GM19238 (cell line): ENCODE measurements around the gene PBX1.
"Not testable (repeated sequence)": the region's sequence is repeated elsewhere in the genome, so short reads cannot be mapped to it uniquely, and the experiment has no call there.

ENCODE experiments used
- DNase-seq: peaks from one replicate; pipeline ENCODE4 v3.0.0; 2011; ENCODE audit warnings: low spot score; ENCODE audit not compliant: insufficient read length

The PBX1 gene

GRCh38 chr1:164558461-164559341, at the start of gene PBX1:
PBX1 (plus strand) TSS chr1:164559184.
- DNase-seq = peak; percentile 70

- no peak for DNase-seq
Measured at GRCh38 chr1:164510435-164510834, 48.5 kb upstream of the PBX1 start.

GRCh38 chr1:164511001-164511705, 47.8 kb upstream of the PBX1 start:
- DNase-seq = no peak

GRCh38 chr1:164515231-164515630, 43.8 kb upstream of the PBX1 start:
- DNase-seq = no peak

- no peak for DNase-seq
Measured at GRCh38 chr1:164515711-164516331, 43.2 kb upstream of the PBX1 start.

- DNase-seq = no peak
Measured at GRCh38 chr1:164516591-164516990, 42.4 kb upstream of the PBX1 start.

GRCh38 chr1:164518692-164519332, 40.2 kb upstream of the PBX1 start:
- DNase-seq = no peak

- DNase-seq = no peak
Measured at GRCh38 chr1:164519426-164519825, 39.6 kb upstream of the PBX1 start.

GRCh38 chr1:164524810-164525209, 34.2 kb upstream of the PBX1 start:
- no peak for DNase-seq

GRCh38 chr1:164534863-164535610, 23.9 kb upstream of the PBX1 start:
- DNase-seq = no peak

GRCh38 chr1:164552463-164552988, 6.5 kb upstream of the PBX1 start:
- not testable (repeated sequence) for DNase-seq

- DNase-seq = no peak
Measured at GRCh38 chr1:164557270-164557669, 1.7 kb upstream of the PBX1 start.

- no peak for DNase-seq
Measured at GRCh38 chr1:164559342-164560051, 513 bp downstream of the PBX1 start.

- no peak for DNase-seq
Measured at GRCh38 chr1:164560121-164560541, 1.1 kb downstream of the PBX1 start.

- no peak for DNase-seq
Measured at GRCh38 chr1:164560556-164560955, 1.6 kb downstream of the PBX1 start.

- no peak for DNase-seq
Measured at GRCh38 chr1:164561007-164561406, 2.0 kb downstream of the PBX1 start.

GRCh38 chr1:164561472-164561871, 2.5 kb downstream of the PBX1 start:
- no peak for DNase-seq

GRCh38 chr1:164562061-164562460, 3.1 kb downstream of the PBX1 start:
- DNase-seq = no peak

GRCh38 chr1:164562511-164562910, 3.5 kb downstream of the PBX1 start:
- DNase-seq = no peak

GRCh38 chr1:164562947-164563520, 4.0 kb downstream of the PBX1 start:
- no peak for DNase-seq
